ENCODE data around the gene LRWD1.

LRWD1 gene

DNA sequence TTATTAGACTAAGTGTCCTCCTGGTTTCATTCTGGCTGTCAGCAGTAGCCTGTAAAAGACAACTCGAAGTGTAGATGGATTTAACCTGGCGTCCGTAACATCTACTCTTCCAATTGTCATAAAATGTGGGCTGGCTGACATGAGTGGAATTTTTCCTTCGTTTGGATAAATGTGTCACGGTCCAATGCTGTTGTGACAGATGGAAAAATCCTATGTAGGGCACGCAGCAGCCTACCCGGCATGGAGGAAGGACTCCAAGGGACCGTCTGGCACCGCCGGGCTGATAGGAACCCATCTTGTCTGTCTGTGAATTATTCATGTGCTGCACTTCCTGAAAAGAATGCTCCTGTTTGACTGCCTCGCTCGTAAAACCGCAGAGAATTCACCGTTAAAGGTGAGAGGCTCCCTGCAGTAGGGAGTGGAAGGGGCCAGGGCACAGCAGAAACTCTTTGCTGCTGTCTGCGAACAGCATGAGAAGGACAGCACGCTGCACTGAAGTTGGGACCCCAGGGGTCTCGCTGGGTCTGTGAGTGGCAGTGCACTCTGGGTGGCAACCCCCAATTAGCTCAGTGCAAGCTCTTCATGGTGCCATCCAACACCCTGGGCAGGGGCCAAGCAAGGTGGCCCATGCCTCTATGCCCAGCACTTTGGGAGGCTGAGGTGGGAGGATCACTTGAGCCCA, 33.0 kb upstream of the LRWD1 start:
- no peak overlapping the region for H3K4me3 ChIP-seq (ENCODE audit: low read length)
- DNase-seq (ENCODE audit: low read depth), result peak; percentile 28
- no peak for TF ChIP-seq CTCF (IDR thresholded peaks at IDR 0.05; ENCODE audit: insufficient read depth, low read depth, low read length, missing control alignments)

DNA sequence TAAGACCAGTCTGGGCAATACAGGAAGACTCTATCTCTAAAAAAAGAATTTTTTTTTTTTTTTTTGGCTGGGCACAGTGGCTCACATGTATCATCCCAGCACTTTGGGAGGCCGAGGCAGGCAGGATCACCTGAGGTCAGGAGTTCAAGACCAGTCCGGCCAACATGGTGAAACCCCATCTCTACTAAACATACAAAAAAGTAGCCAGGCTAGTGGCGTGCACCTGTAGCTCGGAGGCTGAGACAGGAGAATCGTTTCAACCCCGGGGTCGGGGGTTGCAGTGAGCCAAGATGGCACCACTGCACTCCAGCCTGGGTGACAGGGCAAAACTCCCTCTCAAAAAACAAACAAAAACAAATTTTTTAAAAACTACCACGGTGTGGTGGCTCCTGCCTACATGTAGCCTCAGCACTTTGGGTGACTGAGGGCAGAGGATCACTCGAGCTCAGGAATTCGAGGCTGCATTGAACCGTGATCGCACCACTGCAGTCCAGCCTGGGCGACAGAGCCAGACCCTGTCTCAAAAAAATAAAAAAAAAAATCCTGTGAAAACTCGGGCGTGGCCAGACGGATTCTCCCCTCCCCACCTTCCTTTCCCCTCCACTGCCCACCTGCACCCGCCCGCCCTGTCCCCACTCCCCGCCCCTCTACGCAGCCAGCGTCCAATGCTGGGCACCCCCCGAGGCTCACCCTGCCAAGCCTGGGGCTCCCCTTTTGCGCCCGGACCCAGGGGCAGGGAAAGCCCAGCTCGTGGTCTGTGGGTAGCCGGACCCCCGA, 32.2 kb upstream of the LRWD1 start:
- no peak for DNase-seq (ENCODE audit: low read depth)
- peak overlapping the region; percentile 44 for H3K4me3 ChIP-seq (ENCODE audit: low read length)
- TF ChIP-seq CTCF (IDR thresholded peaks at IDR 0.05; ENCODE audit: insufficient read depth, low read depth, low read length, missing control alignments), result no peak

DNA sequence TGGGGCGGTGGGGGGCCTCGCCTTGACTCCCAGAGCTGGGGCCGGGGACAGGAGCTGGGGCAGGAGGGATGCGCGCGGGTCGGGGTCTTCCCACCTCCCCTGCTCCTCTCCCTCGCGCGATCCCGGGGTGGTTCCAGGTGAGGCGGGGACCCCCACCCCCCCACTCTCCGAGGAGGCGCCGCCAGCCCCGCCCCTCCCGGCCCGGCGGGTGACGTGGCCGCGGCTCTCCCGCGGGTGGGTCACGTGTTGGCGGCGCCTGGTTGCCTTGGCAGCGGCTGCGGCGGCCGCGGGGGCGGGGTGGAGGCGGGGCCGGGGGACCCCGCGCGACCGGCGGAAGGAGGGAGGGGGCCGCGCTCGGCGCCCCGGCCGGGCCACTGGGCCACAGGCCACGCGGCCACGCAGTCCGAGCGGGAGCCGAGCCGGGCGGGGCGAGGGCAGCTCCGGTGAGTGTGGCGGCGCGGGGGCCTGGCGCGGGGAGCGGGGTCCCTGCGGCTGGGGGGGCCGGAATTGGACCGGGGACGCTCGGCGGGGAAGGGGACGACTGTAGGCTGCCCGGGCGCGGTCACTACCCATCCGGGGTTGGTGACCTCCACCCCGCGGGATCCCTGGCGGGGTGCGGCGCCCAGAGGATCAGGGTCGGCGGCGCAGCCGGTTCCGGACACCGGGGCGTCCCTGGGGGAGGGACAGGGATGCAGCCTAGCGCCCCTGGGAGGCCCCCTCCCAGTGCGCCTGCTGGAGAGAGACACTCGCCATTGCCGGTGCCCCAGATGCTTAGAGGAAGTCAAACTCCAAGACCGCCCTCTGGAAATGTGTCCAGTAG, 31.4 kb upstream of the LRWD1 start, which contains the start of gene ORAI2:
ORAI2 (plus strand) TSS at position 357 of the 820 bp plus-strand sequence. CDS start 5,382 bp downstream, outside the sequence.
- peak within 1 kb of the TSS; percentile 44 for H3K4me3 ChIP-seq (ENCODE audit: low read length)
- DNase-seq (ENCODE audit: low read depth), result peak; percentile 54
- TF ChIP-seq CTCF (IDR thresholded peaks at IDR 0.05; ENCODE audit: insufficient read depth, low read depth, low read length, missing control alignments), result no peak

GRCh38 chr7:102434039-102434486, 30.7 kb upstream of the LRWD1 start:
- peak overlapping the region; percentile 44 for H3K4me3 ChIP-seq (ENCODE audit: low read length)
- no peak for DNase-seq (ENCODE audit: low read depth)
- TF ChIP-seq CTCF (IDR thresholded peaks at IDR 0.05; ENCODE audit: insufficient read depth, low read depth, low read length, missing control alignments), result no peak

GRCh38 chr7:102436118-102436517, 28.7 kb upstream of the LRWD1 start:
- no peak for TF ChIP-seq CTCF (IDR thresholded peaks at IDR 0.05; ENCODE audit: insufficient read depth, low read depth, low read length, missing control alignments)
- no peak overlapping the region for H3K4me3 ChIP-seq (ENCODE audit: low read length)
- no peak for DNase-seq (ENCODE audit: low read depth)

GRCh38 chr7:102439963-102440795, 24.6 kb upstream of the LRWD1 start:
- no peak overlapping the region for H3K4me3 ChIP-seq (ENCODE audit: low read length)
- TF ChIP-seq CTCF (IDR thresholded peaks at IDR 0.05; ENCODE audit: insufficient read depth, low read depth, low read length, missing control alignments), result peak; percentile 7
- DNase-seq (ENCODE audit: low read depth), result peak; percentile 82

All from epithelial cell of esophagus (primary cell).